ENCODE results near the gene TBCD.

Gene TBCD

GRCh38 chr17:82884970-82885353, 133.1 kb downstream of the TBCD start:
- CTCF ChIA-PET: interaction anchor here (0.9 to 1.8 kb wide), 6 partner anchors 9 to 97 kb away, joined by 3 to 6 read pairs (median 4); no protein-coding TSS in a partner anchor
- Histone ChIP-seq H3K36me3 (ENCODE audit: control insufficient read depth in 2 of 2, insufficient read depth in 1 of 2, low read length in 2 of 2) (peaks cover 0 to 9% of the 10 kb centered on the region in 2 experiments; a peak in 1 of 3 replicates), H3K9me3 (ENCODE audit: control insufficient read depth, insufficient read depth, low read depth, low read length) (no peaks in the 10 kb centered on the region), H3K4me3 (ENCODE audit: low read depth, low read length) (no peak overlapping the region), H3K27ac (ENCODE audit: extremely low read depth, low read depth, low read length) (no peak overlapping the region), H3K4me1 (ENCODE audit: control insufficient read depth, insufficient read depth, low read length) (no peaks in the 10 kb centered on the region)
- POLR2A ChIA-PET: interaction anchor here (0.8 kb wide), 1 partner anchor 11 kb away, joined by 3 read pairs; no protein-coding TSS in a partner anchor
- TF ChIP-seq ZNF184 (tag by site-specific recombination; IDR thresholded peaks at IDR 0.05) (no peak), ZNF785 (tag by site-specific recombination; IDR thresholded peaks at IDR 0.05) (no peak), ZNF280C (tag by site-specific recombination; IDR thresholded peaks at IDR 0.05) (no peak), PRDM1 (tag by site-specific recombination; IDR thresholded peaks at IDR 0.05) (no peak), ZBTB21 (tag by site-specific recombination; IDR thresholded peaks at IDR 0.05) (no peak), SCRT1 (tag by site-specific recombination; IDR thresholded peaks at IDR 0.05; ENCODE audit: borderline replicate concordance) (peak; percentile 79), ZFP69B (tag by site-specific recombination; IDR thresholded peaks at IDR 0.05) (peak; percentile 95), ZNF18 (tag by site-specific recombination; IDR thresholded peaks at IDR 0.05) (peak; percentile 80), SCRT2 (tag by site-specific recombination; IDR thresholded peaks at IDR 0.05) (peak; percentile 89), ZNF366 (tag by site-specific recombination; conservative IDR thresholded peaks at IDR 0.05) (no peak), ZNF350 (tag by site-specific recombination; IDR thresholded peaks at IDR 0.05) (no peak), ZNF692 (tag by site-specific recombination; IDR thresholded peaks at IDR 0.05) (peak; percentile 93), ZNF488 (tag by site-specific recombination; IDR thresholded peaks at IDR 0.05) (no peak), ZNF24 (tag by site-specific recombination; IDR thresholded peaks at IDR 0.05) (no peak), YY2 (tag by site-specific recombination; IDR thresholded peaks at IDR 0.05) (no peak), ZBTB44 (tag by site-specific recombination; IDR thresholded peaks at IDR 0.05) (no peak), KLF8 (tag by site-specific recombination; IDR thresholded peaks at IDR 0.05) (no peak), ZBTB7A (tag by site-specific recombination; IDR thresholded peaks at IDR 0.05; ENCODE audit: low read depth) (no peak), PBX3 (CRISPR knock-in tag; IDR thresholded peaks at IDR 0.05) (no peak)

Measured in HEK293 (cell line).